IMR-90 (cell line): Measurements from ENCODE around the gene CORO7. TPM values are rescaled to one million over a fixed set of nuclear protein-coding genes. Genes with fewer than 3 reads are reported as not detected.

Experiments
- ATAC-seq: fragments of 200-7000 bp; cut with Tn5 transposase; 2 replicates; pipeline ENCODE4 v1.9.1; 2020; ENCODE audit warnings: low read depth, mild to moderate bottlenecking, moderate library complexity
- BruUV-seq: library from RNA; stranded (reverse); fragments of 400-500 nt; replicated peaks from 2 replicates; lab custom pipeline; 2021; lab: Mats Ljungman, UMichigan
- CTCF ChIA-PET: fragments of 300-600 bp; formaldehyde crosslinking; extraction: SDS; loops from one replicate; lab custom pipeline; 2021; ENCODE audit warnings: antibody characterized with exemption; lab: Yijun Ruan, JAX
- POLR2A ChIA-PET: fragments of 300-600 bp; sonication (Branson Sonifier 250); formaldehyde crosslinking; loops from one replicate; lab custom pipeline; 2022; ENCODE audit warnings: antibody characterized with exemption; ENCODE audit not compliant: unreplicated experiment; lab: Charles Lee
- DNase-seq: peaks from one replicate; pipeline ENCODE4 v3.0.0; 2013
- H2AFZ ChIP-seq: replicated peaks from 2 replicates; pipeline ENCODE3; 2013; ENCODE audit warnings: low read length, mild to moderate bottlenecking; ENCODE audit not compliant: poor library complexity
- H2AK5ac ChIP-seq: 2 replicates; pipeline ENCODE4 v1.6.1; 2013; ENCODE audit warnings: low read depth, low read length, inconsistent platforms
- H2AK9ac ChIP-seq: replicated peaks from 2 replicates; pipeline ENCODE3; 2013; ENCODE audit warnings: mild to moderate bottlenecking, low read depth, low read length, moderate library complexity; ENCODE audit not compliant: poor library complexity
- H2BK120ac ChIP-seq: 2 replicates; pipeline ENCODE4 v1.6.1; 2013; ENCODE audit warnings: low read depth, low read length, inconsistent platforms
- H2BK15ac ChIP-seq: 3 replicates; pipeline ENCODE4 v1.6.1; 2013; ENCODE audit warnings: low read depth, low read length, inconsistent platforms
- H2BK20ac ChIP-seq: 2 replicates; pipeline ENCODE4 v1.6.1; 2013; ENCODE audit warnings: low read depth, mild to moderate bottlenecking, inconsistent platforms, low read length, moderate library complexity
- H2BK5ac ChIP-seq: 2 replicates; pipeline ENCODE4 v1.6.1; 2013; ENCODE audit warnings: mild to moderate bottlenecking, low read depth, low read length, inconsistent platforms; ENCODE audit not compliant: poor library complexity, severe bottlenecking
- H3K14ac ChIP-seq: replicated peaks from 2 replicates; pipeline ENCODE4 v1.6.1; 2013; ENCODE audit warnings: low read depth, low read length, inconsistent platforms
- H3K18ac ChIP-seq: 2 replicates; pipeline ENCODE4 v1.6.1; 2013; ENCODE audit warnings: low read depth, low read length, control low read depth
- H3K23ac ChIP-seq: 2 replicates; pipeline ENCODE4 v1.6.1; 2013; ENCODE audit warnings: low read depth, low read length, inconsistent platforms
- H3K27ac ChIP-seq: 2 replicates; pipeline ENCODE4 v1.5.1; 2013; ENCODE audit warnings: mild to moderate bottlenecking, control low read depth, low read length; ENCODE audit not compliant: insufficient read depth
- H3K27me3 ChIP-seq: 2 replicates; pipeline ENCODE4 v1.6.1; 2013; ENCODE audit warnings: low read length; ENCODE audit not compliant: control insufficient read depth, insufficient read depth
- H3K36me3 ChIP-seq: 2 replicates; pipeline ENCODE4 v1.6.1; 2013; ENCODE audit warnings: low read length, mixed read lengths; ENCODE audit not compliant: control insufficient read depth, insufficient read depth
- H3K4ac ChIP-seq: 2 replicates; pipeline ENCODE4 v1.6.1; 2013; ENCODE audit warnings: low read depth, low read length, inconsistent platforms
- H3K4me1 ChIP-seq: 2 replicates; pipeline ENCODE4 v1.6.1; 2013; ENCODE audit warnings: low read length, mixed read lengths; ENCODE audit not compliant: control insufficient read depth, insufficient read depth
- H3K4me2 ChIP-seq: 2 replicates; pipeline ENCODE4 v1.6.1; 2013; ENCODE audit warnings: low read depth, mild to moderate bottlenecking, control low read depth, low read length, moderate library complexity
- H3K4me3 ChIP-seq: 2 replicates; pipeline ENCODE4 v1.5.1; 2013; ENCODE audit warnings: low read depth, mild to moderate bottlenecking, control low read depth, low read length, moderate library complexity; ENCODE audit not compliant: insufficient read depth
- H3K56ac ChIP-seq: 2 replicates; pipeline ENCODE4 v1.6.1; 2013; ENCODE audit warnings: low read length, inconsistent platforms; ENCODE audit not compliant: insufficient read depth; ENCODE audit errors: extremely low read depth
- H3K79me1 ChIP-seq, 2 experiments: 2 replicates each; pipeline ENCODE4 v1.6.1; 2013; ENCODE audit warnings: low read length in 2 of 2, inconsistent platforms in 1 of 2, low read depth in 1 of 2
- H3K9ac ChIP-seq: 2 replicates; pipeline ENCODE4 v1.6.1; 2013; ENCODE audit warnings: low read depth, low read length, control low read depth
- H3K9me1 ChIP-seq: 2 replicates; pipeline ENCODE4 v1.6.1; 2013; ENCODE audit warnings: low read length, inconsistent platforms; ENCODE audit not compliant: insufficient read depth
- H3K9me3 ChIP-seq: 2 replicates; pipeline ENCODE4 v1.6.1; 2013; ENCODE audit warnings: low read length; ENCODE audit not compliant: control insufficient read depth, insufficient read depth
- H4K20me1 ChIP-seq: 2 replicates; pipeline ENCODE4 v1.6.1; 2013; ENCODE audit warnings: low read length, inconsistent platforms; ENCODE audit not compliant: insufficient read depth
- H4K5ac ChIP-seq: 2 replicates; pipeline ENCODE4 v1.6.1; 2013; ENCODE audit warnings: mild to moderate bottlenecking, low read depth, low read length, control low read depth
- H4K8ac ChIP-seq, 2 experiments: 2 replicates each; pipeline ENCODE4 v1.6.1; 2013; ENCODE audit warnings: low read depth in 2 of 2, low read length in 2 of 2, control low read depth in 1 of 2, inconsistent platforms in 1 of 2
- H4K91ac ChIP-seq: 2 replicates; pipeline ENCODE4 v1.6.1; 2013; ENCODE audit warnings: low read depth, low read length, inconsistent platforms; ENCODE audit not compliant: insufficient read depth
- BHLHE40 ChIP-seq: fragments of 150-350 bp; IDR thresholded peaks from 2 replicates; pipeline ENCODE4 v1.6.1; 2016; ENCODE audit warnings: mild to moderate bottlenecking, low read depth, low read length
- CEBPB ChIP-seq: IDR thresholded peaks from 2 replicates; pipeline ENCODE4 v1.6.1; 2012; ENCODE audit warnings: low read depth, low read length, improper control_type of control experiment
- ELK1 ChIP-seq: fragments of 150-350 bp; IDR thresholded peaks from 2 replicates; pipeline ENCODE4 v1.6.1; 2016; ENCODE audit warnings: low read depth, mild to moderate bottlenecking, low read length, moderate library complexity, borderline replicate concordance
- MAFK ChIP-seq: IDR thresholded peaks from 2 replicates; pipeline ENCODE4 v1.6.1; 2012; ENCODE audit warnings: low read depth, low read length, improper control_type of control experiment
- MAZ ChIP-seq: IDR thresholded peaks from 2 replicates; pipeline ENCODE4 v1.6.1; 2012; ENCODE audit warnings: low read depth, mild to moderate bottlenecking, low read length, improper control_type of control experiment, moderate library complexity, borderline replicate concordance
- MXI1 ChIP-seq: IDR thresholded peaks from 2 replicates; pipeline ENCODE4 v1.6.1; 2012; ENCODE audit warnings: low read depth, mild to moderate bottlenecking, low read length, moderate library complexity, borderline replicate concordance
- NFE2L2 ChIP-seq: fragments of 150-350 bp; IDR thresholded peaks from 2 replicates; pipeline ENCODE4 v1.6.1; 2016; ENCODE audit warnings: low read depth, mild to moderate bottlenecking, low read length
- POLR2A ChIP-seq: IDR thresholded peaks from 2 replicates; pipeline ENCODE4 v1.6.1; 2012; ENCODE audit warnings: mild to moderate bottlenecking, low read depth, low read length
- RAD21 ChIP-seq: IDR thresholded peaks from 2 replicates; pipeline ENCODE4 v1.6.1; 2012; ENCODE audit warnings: low read length, improper control_type of control experiment
- WGBS, 2 experiments: methylation state at CpG; one replicate each; pipeline versions ENCODE4 v1.1.5 to v1.1.7; 2013; ENCODE audit warnings: missing lambda C conversion rate in 2 of 2; ENCODE audit not compliant: insufficient read length in 1 of 2; ENCODE audit errors: extremely low coverage in 2 of 2; 5-methylcytosine and 5-hydroxymethylcytosine counted together
- dilution Hi-C: fragments of 300-500 bp; cut with HindIII; formaldehyde crosslinking; loops from one replicate; pipeline ENCODE4 v1.14.3; 2018; ENCODE audit warnings: low sequenced_read_pairs; ENCODE audit not compliant: unreplicated experiment
- in situ Hi-C: fragments of 300-500 bp; cut with MboI; formaldehyde crosslinking; loops from 3 replicates; pipeline ENCODE4 v1.14.3; 2019; ENCODE audit warnings: low sequenced_read_pairs, inconsistent platforms, mixed read lengths
- intact Hi-C: fragments of 100-400 bp; cut with micrococcal nuclease; formaldehyde crosslinking; loops from 2 replicates; pipeline ENCODE4 v1.10.0; 2022
- polyA plus RNA-seq, 3 experiments: library from polyadenylated mRNA; depleted of rRNA; stranded (reverse); fragments of >200 nt; gene quantifications; 2 replicates each; pipeline ENCODE4 v1.2.3, GENCODE V29; 2012; ENCODE audit warnings: low replicate concordance in 1 of 3
- total RNA-seq: library from RNA; depleted of rRNA; stranded (reverse); fragments of >200 nt; gene quantifications from 2 replicates; pipeline ENCODE4 v1.2.3, GENCODE V29; 2012

Gene CORO7
- total and polyA plus RNA-seq, 2 of the 4 experiments (the other 2 are of a cell fraction), result 6.3 to 26.7 TPM

- DNase-seq, result no peak
- peak overlapping the region; percentile 96 for H3K23ac ChIP-seq
- no peak overlapping the region; the same call in 1 of the 2 replicates for H3K56ac ChIP-seq
- H3K4me3 ChIP-seq, result peak overlapping the region; percentile 79
- peaks cover 14% of the 10 kb centered on the region for H3K9me1 ChIP-seq
- H2BK120ac ChIP-seq, result peak overlapping the region; percentile 3; the same call in 1 of the 2 replicates
- peak overlapping the region; percentile 74 for H3K4ac ChIP-seq
- peak overlapping the region; percentile 85 for H3K14ac ChIP-seq
- H3K4me1 ChIP-seq, result peaks cover 11% of the 10 kb centered on the region
- peak overlapping the region; percentile 44; the same call in 1 of the 3 replicates for H2BK15ac ChIP-seq
- 0% methylated on average over 17 of the region's 44 CpGs; no CpG with 5 or more reads in 1 of the 2 experiments for WGBS, 2 experiments
- H2BK5ac ChIP-seq, result peak overlapping the region; percentile 11
- peak overlapping the region; percentile 95 for H3K4me2 ChIP-seq
- H2AK5ac ChIP-seq, result peak overlapping the region; percentile 94
- H3K27me3 ChIP-seq, result no peaks in the 10 kb centered on the region
- ChIA-PET POLR2A (interaction anchor here (0.6 kb wide), 1 partner anchor 100 kb away, joined by 9 read pairs; no protein-coding TSS in a partner anchor), CTCF (interaction anchor here (0.6 to 1.3 kb wide), 2 partner anchors 13 kb away, joined by 3 to 4 read pairs; no protein-coding TSS in a partner anchor)
- intact Hi-C loops (loop anchor here (10.0 kb wide), 1 partner anchor 129 kb away; no protein-coding TSS in a partner anchor), in situ Hi-C loops (no loop called here), dilution Hi-C loops (no loop called here)
- peak overlapping the region; percentile 97 for H2AK9ac ChIP-seq
- peak overlapping the region; percentile 56 for H3K9ac ChIP-seq
- peak overlapping the region in 1 of 2 experiments; percentile 63; a peak in 2 of 4 replicates for H4K8ac ChIP-seq
- H3K27ac ChIP-seq, result peak overlapping the region; percentile 65
- H3K79me1 ChIP-seq, result peaks cover 18 to 48% of the 10 kb centered on the region in 2 experiments
- H3K9me3 ChIP-seq, result no peaks in the 10 kb centered on the region
- H4K91ac ChIP-seq, result peak overlapping the region; percentile 46
- peak; percentile 52 for ATAC-seq
- no peak for TF ChIP-seq BHLHE40
- no peak for TF ChIP-seq ELK1
- TF ChIP-seq NFE2L2, result no peak
- TF ChIP-seq MAFK, result no peak
- TF ChIP-seq CEBPB, result no peak
- no peak; the same call in 1 of the 2 replicates for TF ChIP-seq MAZ
- no peak for TF ChIP-seq POLR2A
- TF ChIP-seq MXI1, result no peak
- no peak for TF ChIP-seq RAD21
- no peak overlapping the region; the same call in 1 of the 2 replicates for H4K5ac ChIP-seq
- no peak overlapping the region for H3K18ac ChIP-seq
- H2BK20ac ChIP-seq, result no peak overlapping the region
- no TSS peak for BruUV-seq
- peak overlapping the region; percentile 93 for H2AFZ ChIP-seq
- H3K36me3 ChIP-seq, result peaks cover 7% of the 10 kb centered on the region
- H4K20me1 ChIP-seq, result peaks cover 41% of the 10 kb centered on the region
These were observed 727 bp downstream of the CORO7 start for GRCh38 chr16:4415538-4416199.
